ENCODE data around the gene FAM50B. TPM values are rescaled to one million over a fixed set of nuclear protein-coding genes. Genes with fewer than 3 reads are reported as not detected.

Gene FAM50B
- total RNA-seq, 4 donors from 2014 or later: 12.5 to 26.6 (median 17.6) TPM

- Histone ChIP-seq H3K27ac (replicated peaks in 1 of 4) (peak overlapping the region; percentile 74 to 87 (median 82)), H3K36me3 (no peaks in the 10 kb centered on the region), H3K4me1 (peaks cover 27 to 41% (median 36%) of the 10 kb centered on the region in 4 donors), H3K9me3 (no peaks in the 10 kb centered on the region), H3K4me3 (no peak overlapping the region), H3K27me3 (no peaks in the 10 kb centered on the region)
- intact Hi-C loops (cut with DNase I): no loop called here
- no peak for TF ChIP-seq POLR2A (IDR thresholded peaks at IDR 0.05; ENCODE audit: low read depth)
- TF ChIP-seq POLR2AphosphoS5 (IDR thresholded peaks at IDR 0.05): peak; percentile 85 to 88
- no peak for TF ChIP-seq CTCF (IDR thresholded peaks at IDR 0.05)
- 19% methylated on average over 12 of the region's 12 CpGs for WGBS
- DNase-seq (ENCODE audit: extremely low spot score): peak; percentile 94
Observed at GRCh38 chr6:3803627-3804468, 45.3 kb upstream of the FAM50B start.

DNA sequence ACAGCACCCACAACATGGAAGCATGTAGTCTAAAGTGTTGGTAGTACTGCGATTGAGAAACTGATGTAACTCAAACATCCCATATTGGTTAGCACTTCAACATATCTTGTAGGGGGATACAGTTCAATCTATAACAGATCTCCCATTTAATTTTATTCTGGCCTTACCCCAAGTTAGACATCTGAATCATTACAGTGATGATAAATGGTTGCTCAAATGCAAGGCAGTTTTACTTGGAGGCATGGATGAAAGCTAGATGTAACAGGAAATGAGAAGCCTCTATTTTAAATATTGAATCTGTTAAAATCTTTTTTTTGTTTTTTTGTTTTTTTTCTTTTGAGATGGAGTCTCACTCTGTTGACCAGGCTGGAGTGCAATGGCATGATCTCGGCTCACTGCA, 44.2 kb upstream of the FAM50B start:
- no peak for DNase-seq (ENCODE audit: extremely low spot score)
- H3K27me3 ChIP-seq: no peaks in the 10 kb centered on the region
- H3K9me3 ChIP-seq: no peaks in the 10 kb centered on the region
- intact Hi-C loops (cut with DNase I): no loop called here
- 93% methylated on average over 2 of the region's 2 CpGs for WGBS
- H3K4me3 ChIP-seq: no peak overlapping the region
- no peak for TF ChIP-seq POLR2AphosphoS5 (IDR thresholded peaks at IDR 0.05)
- no peak for TF ChIP-seq EP300 (IDR thresholded peaks at IDR 0.05)
- TF ChIP-seq CTCF (IDR thresholded peaks at IDR 0.05): no peak
- no peak for TF ChIP-seq POLR2A (IDR thresholded peaks at IDR 0.05; ENCODE audit: low read depth)
- peaks cover 32 to 49% (median 45%) of the 10 kb centered on the region in 4 donors for H3K4me1 ChIP-seq
- H3K27ac ChIP-seq (replicated peaks in 1 of 4): peak overlapping the region; percentile 74 to 87 (median 82)
- no peaks in the 10 kb centered on the region for H3K36me3 ChIP-seq

DNA sequence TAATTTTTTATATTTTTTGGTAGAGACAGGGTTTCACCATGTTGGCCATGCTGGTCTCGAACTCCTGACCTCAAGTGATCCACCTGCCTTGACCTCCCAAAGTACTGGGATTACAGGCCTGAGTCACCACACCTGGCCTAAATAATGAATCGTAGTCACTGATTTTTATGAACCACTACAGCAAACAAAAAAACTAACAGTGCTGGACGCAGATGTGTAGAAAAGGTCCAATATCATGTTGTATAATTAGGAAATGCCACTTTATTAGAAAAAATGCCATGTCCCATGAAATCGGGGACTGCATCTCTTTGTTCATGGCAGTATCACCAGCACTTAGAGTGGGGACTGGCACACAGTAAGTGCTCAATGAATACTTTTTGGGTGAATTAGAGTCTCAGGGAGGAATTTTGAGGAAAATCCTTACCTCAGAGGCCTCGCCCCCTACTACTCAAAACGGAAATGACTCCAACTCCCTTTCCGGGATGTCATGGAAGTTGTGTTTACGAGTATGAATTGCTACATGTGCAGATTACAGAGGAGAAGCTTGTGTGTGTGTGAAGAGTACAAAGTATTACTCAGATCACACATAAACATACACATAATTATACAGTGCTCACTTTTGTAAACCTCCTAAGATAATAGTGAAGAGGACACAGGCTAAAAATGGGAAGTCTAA, 43.6 kb upstream of the FAM50B start:
- Histone ChIP-seq H3K36me3 (no peaks in the 10 kb centered on the region), H3K4me1 (peaks cover 32 to 52% (median 45%) of the 10 kb centered on the region in 4 donors), H3K9me3 (no peaks in the 10 kb centered on the region), H3K4me3 (no peak overlapping the region), H3K27me3 (no peaks in the 10 kb centered on the region), H3K27ac (replicated peaks in 1 of 4) (peak overlapping the region in 3 of 4 donors; percentile 4 to 87 (median 74))
- TF ChIP-seq EP300 (IDR thresholded peaks at IDR 0.05): no peak
- TF ChIP-seq POLR2A (IDR thresholded peaks at IDR 0.05; ENCODE audit: low read depth): no peak
- TF ChIP-seq POLR2AphosphoS5 (IDR thresholded peaks at IDR 0.05): no peak
- TF ChIP-seq CTCF (IDR thresholded peaks at IDR 0.05): no peak
- WGBS: 91% methylated on average over 8 of the region's 8 CpGs
- intact Hi-C loops (cut with DNase I): no loop called here
- DNase-seq (ENCODE audit: extremely low spot score): no peak

- Histone ChIP-seq H3K4me1 (peaks cover 32 to 44% (median 38%) of the 10 kb centered on the region in 4 donors), H3K27ac (replicated peaks in 1 of 4) (peak overlapping the region in 1 of 4 donors; percentile 4), H3K36me3 (no peaks in the 10 kb centered on the region), H3K4me3 (no peak overlapping the region), H3K9me3 (no peaks in the 10 kb centered on the region), H3K27me3 (no peaks in the 10 kb centered on the region)
- intact Hi-C loops (cut with DNase I): no loop called here
- TF ChIP-seq POLR2A (IDR thresholded peaks at IDR 0.05; ENCODE audit: low read depth) (no peak), POLR2AphosphoS5 (IDR thresholded peaks at IDR 0.05) (no peak), CTCF (IDR thresholded peaks at IDR 0.05) (no peak), EP300 (IDR thresholded peaks at IDR 0.05) (no peak)
- no peak for DNase-seq (ENCODE audit: extremely low spot score)
- 87% methylated on average over 15 of the region's 15 CpGs for WGBS
Observed at GRCh38 chr6:3806169-3806922, 42.8 kb upstream of the FAM50B start.
